ENCODE measurements around the gene ZNF764.
"Not testable (repeated sequence)": the region's sequence is repeated elsewhere in the genome, so short reads cannot be mapped to it uniquely, and the experiment has no call there.

Gene ZNF764

DNA sequence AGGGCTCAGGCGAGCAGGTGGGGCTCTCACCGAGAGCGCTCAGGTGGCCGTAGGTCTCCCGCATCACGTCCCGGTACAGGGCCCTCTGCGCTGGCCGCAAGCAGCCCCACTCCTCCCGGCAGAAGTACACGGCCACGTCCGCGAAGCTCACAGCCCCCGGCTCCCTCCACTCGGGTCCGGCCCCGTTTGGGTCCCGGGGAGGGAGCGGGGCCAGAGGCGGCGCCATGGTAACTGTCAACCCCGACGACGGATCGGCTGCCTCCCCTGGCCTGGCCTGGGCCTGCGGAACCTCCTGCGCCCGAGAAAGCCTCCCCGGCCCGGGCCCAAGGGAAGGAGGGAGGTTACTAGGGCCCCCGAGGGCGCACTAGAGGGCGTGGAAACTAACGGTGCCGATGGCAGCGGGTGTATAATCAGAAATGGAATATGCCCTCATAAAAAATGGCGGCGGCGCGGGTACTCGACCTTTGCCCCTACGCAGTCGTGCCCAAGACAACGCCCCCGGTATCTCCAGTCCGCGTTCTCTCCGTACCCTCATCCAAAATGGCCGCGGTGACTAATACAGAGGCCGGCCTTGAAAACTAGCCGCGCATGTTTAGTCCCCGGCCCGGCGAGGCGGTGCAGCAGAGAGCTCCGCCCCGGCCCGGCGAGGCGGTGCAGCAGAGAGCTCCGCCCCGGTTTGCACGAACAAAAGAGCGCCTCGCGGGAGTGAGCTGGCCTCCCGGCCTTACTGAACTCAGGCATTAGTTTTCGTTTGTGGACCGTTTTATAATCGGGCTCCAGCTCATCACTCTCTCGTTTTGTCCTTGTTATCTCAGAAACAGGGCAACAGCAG lies at the start of gene ZNF764:
TSS of gene ZNF764 (minus strand) at position 418 of the 832 bp plus-strand sequence. CDS start at position 226, 192 bp downstream.
- peak; percentile 82 to 93 (median 88) for DNase-seq

DNA sequence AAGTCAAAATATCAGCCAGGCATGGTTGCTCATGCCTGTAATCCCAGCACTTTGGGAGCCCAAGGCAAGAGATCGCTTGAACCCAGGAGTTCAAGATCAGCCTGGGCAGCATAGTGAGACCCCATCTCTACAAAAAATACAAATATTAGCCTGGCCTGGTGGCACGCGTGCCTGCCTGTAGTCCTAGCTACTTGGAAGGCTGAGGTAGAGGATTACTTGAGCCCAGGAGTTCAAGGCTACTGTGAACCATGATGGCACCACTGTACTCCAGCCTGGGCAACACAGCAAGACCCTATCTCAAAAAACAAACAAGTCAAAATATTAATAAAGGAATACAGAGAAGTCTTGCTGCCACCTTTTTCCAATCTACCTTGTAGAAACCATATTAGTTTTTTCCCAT lies 47.8 kb upstream of the ZNF764 start:
- DNase-seq = no peak

DNA sequence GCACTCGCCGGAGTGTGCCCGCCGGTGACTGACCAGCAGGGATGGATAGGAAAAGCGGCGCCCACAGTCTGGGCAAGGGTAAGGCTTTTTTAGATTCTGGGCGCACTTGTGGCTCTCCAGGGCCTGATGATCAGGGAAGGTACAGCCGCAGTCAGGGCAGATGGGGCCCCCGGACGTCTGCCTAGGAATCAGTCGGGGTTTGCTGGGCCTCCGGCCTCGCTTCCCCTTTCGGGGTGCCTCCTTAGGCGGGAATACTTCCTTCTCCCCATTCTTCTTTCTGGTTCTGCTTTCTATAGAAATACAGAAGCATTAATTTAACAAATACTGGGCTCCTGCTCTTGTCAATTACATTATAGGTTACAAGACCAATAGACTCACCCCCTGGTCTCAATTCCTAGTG lies 47.0 kb upstream of the ZNF764 start:
- no peak for DNase-seq

DNA sequence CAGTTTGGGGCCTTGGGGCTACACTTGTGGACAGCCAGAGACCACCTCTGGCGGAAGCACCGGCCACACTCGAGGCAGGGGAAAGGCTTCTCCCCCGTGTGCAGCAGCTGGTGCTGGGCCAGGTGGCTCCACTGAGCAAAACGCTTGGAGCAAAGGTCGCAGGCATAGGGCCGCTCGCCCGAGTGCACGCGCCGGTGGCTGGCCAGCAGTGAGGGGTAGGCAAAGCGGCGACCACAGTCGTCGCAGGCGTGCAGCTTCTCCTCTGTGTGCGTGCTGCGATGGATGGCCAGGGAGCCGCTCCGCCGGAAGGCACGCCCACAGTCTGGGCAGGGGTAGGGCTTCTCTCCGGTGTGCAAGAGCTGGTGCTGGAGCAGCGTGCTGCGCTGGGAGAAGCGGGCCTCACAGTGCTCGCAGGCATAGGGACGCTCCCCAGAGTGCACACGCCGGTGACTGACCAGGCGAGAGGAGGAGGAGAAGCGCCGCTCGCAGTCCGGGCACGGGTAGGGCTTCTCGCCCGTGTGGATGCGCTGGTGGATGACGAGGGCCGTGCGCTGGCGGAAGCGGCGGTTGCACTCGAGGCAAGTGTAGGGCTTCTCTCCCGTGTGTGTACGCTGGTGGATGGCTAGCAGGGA lies 46.3 kb upstream of the ZNF764 start:
- DNase-seq = no peak

DNA sequence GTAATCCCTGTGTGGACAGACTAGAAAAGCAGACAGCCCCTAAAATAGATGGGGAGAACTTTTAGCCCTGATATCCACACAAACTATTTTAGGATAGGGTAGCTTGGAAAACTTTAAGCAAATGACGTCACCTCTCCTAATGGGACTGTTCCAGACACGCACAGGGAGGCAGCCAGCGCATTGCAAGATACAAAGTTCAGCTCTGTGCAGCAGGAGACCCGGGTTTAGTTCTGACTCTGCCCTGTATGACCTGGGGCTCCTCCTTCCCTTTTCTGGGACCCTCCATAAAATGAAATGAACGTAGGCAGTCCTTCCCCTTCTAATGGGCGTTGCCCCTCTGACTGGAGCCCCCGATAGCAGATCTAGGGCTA lies 45.8 kb upstream of the ZNF764 start:
- no peak for DNase-seq

DNA sequence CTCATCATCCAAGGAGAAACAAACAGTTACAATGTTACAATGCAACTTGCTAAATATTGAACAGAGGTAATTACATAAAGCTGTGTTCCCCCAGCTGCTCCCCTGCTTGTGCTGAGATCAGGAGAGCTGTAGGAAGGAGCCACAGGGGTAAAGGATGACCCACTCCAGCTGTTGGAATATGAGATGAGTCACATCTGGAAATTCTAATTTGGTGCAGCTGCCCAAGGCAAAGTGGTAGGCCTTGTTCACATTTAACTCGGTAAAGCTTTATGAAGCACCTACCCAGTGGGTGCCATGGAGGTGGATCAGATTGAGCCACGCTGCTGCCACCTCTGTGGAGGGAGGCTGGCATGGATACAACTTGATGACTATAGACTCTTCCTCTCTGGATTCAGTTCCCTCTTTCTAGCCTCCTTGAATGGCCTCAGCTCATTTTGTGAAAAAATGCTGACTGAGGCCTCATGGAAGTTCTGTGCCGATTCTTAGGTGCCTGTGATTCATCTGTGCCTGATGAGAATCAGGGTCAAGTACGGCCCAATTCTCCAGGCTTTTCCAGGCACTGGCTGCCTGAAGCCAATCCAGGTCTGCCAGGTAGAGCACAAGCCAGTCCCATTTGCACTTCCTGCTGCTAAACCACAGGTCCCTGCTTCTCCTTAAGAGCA lies 44.6 kb upstream of the ZNF764 start:
- DNase-seq = no peak

DNA sequence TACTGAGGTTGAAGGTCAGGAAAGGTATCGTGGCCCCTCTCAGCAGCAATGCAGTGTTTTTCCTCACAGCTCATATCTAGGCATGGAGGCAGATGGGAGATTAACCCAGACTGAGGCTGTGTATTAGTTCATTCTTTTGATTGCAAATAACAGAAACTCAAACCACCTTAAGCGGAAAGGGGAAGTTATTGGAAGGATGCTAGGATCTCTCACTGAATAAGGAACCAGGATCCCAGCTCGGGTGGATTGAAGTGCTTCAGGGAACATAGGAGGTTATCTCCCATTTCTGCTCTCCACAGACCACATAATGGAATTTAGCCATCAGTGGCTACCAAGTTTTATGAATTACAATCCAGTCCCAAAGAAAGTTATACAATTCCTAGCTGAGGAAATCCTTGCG lies 43.8 kb upstream of the ZNF764 start:
- DNase-seq = no peak

DNA sequence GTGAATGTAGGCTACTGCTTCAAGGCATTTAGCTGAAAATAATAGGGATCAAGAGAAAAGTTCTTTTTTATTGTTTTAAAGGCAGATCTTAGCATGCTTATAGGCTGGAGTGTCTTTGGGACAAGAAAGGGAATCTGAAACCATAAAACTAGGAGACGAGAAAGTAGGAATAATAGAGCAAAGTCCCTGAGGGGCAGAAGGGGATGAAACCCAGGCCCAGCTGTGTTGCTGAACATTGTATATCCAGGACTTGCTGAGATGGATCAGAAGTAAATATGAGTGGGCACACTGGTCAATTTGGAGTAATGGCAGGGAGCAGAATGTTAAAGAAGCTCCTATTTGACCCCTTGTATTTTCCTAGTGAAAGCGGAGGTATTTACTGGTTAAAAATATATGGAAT lies 42.8 kb upstream of the ZNF764 start:
- DNase-seq = no peak

DNA sequence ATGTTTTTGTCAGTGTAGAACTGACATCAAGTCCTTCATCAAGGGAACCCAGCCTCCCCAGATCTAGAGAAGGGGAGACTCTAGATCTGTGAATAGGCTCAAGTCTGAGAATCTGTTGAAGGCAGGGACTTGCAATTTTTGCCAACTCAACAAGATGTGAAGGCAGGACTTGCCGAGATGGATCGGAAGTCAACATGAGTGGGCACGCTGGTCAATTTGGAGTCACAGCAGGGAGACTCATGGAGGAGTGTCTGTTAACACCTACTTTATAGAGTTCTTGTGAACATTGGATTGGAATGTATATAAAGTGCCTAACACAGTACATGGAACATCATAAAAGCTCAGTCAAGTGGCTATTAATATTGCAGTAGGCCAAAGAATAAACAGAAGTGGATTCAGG lies 42.0 kb upstream of the ZNF764 start:
- no peak for DNase-seq

DNA sequence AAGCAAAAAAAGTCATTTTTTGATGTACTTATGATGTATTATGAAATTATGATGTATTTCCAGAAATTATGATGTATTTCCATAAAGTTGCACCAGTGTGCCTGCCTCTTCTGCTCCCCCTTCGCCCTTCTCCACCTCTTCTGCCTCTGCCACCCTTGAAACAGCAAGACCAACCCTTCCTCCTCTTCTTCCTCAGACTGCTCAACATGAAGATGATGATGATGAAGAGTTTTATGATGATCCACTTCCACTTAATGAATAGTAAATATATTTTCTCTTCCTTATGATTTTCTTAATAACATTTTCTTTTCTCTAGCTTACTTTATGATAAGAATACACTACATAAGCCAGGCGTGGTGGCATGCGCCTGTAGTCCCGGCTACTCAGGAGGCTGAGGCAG lies 34.7 kb upstream of the ZNF764 start:
- no peak for DNase-seq

DNA sequence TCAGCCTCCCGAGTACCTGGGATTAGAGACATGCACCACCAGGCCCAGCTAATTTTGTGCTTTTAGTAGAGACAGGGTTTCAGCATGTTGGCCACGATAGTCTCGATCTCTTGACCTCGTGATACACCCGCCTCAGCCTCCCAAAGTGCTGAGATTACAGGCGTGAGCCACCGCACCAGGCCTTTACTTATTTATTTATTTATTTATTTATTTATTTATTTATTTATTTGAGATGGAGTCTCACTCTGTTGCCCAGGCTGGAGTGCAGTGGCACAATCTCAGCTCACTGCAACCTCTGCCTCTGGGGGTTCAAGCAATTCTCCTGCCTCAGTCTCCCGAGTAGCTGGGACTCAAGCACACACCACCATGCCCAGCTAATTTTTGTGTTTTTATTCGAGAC lies 32.7 kb upstream of the ZNF764 start:
- DNase-seq = not testable (repeated sequence)

DNA sequence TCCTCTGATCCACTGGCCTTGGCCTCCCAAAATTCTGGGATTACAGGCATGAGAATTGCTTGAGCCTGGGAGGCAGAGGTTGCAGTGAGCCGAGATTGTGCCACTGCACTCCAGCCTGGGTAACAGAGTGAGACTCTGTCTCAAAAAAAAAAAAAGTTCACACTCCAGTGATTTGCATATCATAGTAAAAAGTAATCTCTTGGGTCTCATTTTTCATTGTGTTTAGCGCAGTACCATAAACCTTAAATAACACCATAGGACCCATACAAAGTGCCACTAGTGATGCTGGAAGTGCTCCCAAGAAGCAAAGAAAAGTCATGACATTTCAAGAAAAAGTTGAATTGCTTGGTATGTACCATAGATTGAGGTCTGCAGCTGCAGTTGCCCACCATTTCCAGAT lies 31.4 kb upstream of the ZNF764 start:
- DNase-seq = not testable (repeated sequence)

DNA sequence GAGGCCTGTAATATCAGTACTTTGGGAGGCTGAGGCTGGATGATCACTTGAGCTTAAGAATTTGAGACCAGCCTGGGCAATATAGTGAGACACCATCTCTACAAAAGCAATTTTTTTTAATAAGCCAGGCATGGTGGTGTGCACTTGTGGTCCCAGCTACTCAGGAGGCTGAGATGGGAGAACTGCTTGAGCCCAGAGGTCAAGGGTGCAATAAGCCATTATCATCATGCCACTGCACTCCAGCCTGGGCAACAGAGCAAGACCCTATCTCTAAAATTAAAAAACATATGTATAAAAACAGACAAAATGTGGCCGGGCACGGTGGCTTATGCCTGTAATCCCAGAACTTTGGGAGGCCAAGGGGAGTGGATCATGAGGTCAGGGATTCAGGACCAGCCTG lies 30.5 kb upstream of the ZNF764 start:
- DNase-seq = no peak

DNA sequence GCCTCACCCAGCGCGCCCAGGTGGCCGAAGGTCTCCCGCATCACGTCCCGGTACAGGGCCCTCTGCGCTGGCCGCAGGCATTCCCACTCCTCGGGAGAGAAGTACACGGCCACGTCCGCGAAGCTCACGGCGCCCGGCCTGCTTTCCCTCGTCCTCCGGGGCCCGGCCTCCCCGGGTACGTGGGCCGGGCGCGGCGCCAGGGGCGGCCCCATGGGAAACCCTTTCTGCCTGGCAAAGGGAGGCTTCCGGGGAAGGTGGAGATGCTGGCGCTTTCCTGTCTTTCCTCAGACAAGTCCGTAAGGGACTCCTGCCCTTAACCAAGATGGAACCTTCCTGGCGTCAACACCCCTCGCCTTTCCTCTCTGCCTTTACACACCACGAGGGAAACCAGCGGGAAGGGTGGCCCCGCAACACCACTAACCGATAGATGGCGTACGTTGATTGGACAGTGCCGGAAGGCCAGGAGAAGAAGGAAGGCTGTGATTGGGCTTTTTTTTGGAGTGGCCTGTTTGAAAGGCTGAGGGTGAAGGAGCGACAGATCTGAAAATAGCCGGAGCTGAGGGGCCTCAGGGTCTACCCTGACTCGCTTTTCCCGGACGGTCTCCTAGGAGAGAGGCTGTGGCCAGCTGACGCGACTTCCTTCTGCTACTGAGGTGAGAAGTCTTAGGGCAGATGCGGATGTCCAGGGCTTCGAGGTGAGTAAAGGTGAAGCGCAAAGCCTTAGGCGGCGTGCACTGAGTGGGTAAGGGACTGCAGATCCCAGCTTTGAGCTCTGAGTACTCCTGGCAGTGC lies 27.4 kb upstream of the ZNF764 start, which contains the start of gene ZNF785:
TSS of gene ZNF785 (minus strand) at position 298 of the 792 bp plus-strand sequence. CDS start at position 212, 86 bp downstream.
- peak; percentile 42 to 79 (median 70) for DNase-seq

DNA sequence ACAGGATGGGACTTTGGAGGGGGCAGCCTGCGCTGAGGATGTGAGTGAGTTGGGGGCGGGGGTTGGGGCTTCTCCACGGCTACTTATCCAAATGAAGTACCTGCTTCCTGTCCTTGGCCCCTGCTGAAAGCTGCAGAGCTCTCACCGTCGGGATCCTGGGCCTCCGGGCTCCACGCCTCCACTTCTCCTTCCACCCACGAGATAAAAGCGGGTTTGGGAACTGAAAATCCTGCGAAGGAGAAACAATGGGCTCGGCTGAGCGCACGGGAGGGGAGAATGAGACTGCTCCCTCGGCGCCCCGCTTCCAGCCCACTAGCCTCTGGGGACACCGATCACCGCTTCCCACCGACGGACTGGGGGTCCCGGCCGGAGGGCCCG lies 26.8 kb upstream of the ZNF764 start:
- DNase-seq = no peak

DNA sequence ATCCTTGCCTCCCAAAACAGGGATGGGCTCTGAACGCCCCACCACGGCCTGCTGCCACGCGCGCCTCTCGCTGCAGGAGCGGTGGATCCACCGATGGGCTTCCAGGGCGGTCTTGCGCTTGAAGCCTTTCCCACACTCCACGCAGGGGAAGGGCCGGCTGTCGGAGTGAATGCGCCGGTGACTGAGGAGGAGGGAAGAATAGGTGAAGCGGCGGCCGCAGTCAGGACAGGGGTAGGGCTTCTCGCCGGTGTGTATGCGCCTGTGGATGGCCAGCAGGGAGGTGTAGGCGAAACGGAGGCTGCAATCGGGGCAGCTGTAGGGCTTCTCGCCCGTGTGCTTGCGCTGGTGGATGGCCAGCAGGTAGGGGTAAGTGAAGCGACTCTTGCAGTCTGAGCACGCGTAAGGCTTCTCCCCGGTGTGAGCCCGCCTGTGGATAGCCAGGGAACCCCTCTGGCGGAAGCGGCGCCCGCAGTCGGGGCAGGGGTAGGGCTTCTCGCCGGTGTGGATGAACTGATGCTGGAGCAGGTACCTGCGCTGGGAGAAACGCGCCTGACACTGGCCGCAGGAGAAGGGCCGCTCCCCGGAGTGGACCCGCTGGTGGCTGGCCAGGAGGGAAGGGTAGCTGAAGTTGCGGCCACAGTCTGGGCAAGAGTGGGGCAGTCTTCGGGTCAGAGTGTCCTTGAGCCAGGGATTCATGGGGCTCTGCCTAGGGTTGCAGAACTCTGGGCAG lies 24.6 kb upstream of the ZNF764 start:
- no peak for DNase-seq

DNA sequence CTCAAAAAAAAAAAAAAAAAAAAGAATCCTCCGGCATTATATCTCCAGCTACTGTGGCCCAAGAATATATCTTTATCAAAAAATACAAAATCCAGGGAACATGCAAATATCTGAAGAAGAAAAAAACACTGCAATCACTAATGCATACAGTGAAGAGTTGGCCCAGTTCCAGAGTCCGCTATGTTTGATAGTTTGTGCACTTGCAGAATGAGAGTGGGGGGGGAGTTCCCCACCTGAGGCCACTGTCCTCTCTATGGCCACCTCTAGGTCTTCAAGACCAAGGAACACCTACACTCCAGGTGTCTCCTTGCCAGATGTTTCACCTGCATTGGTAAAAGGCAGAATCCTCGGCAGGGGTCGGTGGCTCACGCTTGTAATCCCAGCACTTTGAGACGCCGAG lies 23.3 kb upstream of the ZNF764 start:
- DNase-seq = no peak

DNA sequence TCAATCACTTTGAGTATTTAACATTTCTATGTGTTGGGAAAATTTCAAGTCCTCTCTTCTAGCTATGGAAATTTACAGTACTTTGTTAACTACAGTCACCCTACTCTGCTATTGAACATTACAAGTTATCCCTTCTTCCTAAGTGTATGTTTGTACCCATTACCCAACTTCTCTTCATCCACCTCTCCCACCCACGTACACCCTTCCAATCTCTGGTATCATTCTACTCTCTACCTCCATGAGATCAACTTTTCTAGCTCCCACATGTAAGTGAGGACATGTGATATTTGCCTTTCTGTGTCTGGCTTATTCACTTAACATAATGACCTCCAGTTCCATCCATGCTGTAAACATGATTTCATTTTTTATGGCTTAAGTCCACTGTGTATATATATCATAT lies 16.5 kb upstream of the ZNF764 start:
- DNase-seq = no peak

DNA sequence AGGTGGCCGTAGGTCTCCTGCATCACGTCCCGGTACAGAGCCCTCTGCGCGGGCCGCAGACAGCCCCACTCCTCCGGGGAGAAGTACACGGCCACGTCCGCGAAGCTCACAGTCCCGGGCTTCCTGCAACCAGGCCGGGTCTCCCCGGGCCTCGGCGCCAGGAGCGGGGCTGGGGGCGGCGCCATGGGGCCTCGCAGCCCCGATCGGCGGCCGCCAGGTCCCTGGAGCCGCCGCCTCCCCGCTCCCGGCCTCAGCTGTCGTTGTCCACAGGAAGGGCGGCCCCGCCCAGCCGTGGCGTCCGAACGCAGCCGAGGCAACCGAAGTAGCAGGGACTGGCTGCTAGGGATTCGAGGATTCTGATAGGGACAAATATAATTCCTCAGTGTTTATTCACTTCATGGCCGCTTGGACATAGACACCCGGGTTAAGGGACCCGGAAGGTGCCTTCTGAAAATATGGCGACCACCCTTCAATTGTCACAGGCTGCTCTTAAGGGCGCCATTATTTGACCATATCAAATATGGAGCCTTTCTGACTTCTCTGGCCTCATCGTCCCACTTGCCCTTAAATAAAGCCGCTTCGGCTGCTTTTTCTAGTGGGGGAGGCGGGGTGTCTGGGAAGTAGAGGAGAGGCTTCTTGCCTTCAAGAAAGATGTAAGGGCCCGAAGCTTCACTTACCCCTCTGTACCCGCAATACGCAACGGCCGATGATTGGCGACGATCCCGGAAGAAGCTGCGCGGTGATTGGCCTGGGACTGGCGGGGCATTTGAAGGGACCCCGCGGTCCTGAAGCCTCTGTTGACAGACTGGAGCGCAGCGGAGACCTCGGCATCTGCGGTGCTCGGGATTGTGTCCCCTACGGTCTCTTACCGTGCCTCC lies 13.5 kb upstream of the ZNF764 start, which contains the start of gene ZNF688:
TSS of gene ZNF688 (minus strand) at position 270 of the 878 bp plus-strand sequence. CDS start at position 185, 85 bp downstream.
- peak; percentile 71 to 90 (median 82) for DNase-seq

DNA sequence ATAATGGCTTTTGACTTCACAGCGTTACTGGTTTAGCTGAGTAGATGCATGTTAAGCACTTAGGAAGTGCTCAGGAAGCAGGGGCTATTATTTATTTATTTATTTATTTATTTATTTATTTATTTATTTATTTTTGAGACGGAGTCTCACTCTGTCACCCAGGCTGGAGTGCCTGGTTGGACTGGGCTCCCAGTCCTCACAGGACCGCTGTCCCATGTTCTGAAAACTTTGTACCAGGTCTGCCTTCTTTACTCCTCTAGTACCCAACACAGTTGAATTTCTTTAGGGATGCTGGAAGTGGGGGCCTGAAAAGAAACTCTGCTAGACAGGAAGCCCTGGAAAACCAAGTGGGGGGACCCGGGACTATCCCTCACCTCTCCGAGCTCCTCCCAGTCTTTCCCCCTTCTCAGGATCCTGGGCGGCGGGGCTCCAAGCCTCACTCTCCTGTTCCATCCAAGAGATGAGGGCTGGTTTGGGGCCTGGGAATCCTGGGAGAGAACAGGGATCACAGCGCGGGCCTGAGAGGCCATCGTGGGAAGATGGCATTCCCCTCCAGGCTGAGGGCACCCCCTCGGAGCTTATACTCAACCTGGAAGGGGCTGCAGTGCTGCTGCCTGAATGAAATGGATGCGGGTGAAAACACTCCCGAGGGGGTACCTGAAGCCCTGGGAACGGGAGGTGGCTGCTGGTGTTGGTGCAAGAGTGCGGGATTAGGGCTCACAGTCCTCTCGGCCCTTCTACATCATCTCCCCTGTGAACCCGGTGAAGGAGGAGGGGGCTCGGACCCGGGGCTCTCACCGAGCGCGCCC lies 12.7 kb upstream of the ZNF764 start:
- no peak for DNase-seq

Data from activated naive CD4-positive, alpha-beta T cell (primary cell).